ENCODE data around the gene GPR142. TPM values are rescaled to one million over a fixed set of nuclear protein-coding genes. Genes with fewer than 3 reads are reported as not detected.

GPR142 gene
- total and polyA plus RNA-seq, 2 of the 8 experiments (the other 6 are each of a cell fraction or from before 2014, with no cell fraction given), result 0.05 TPM; not detected in 1

DNA sequence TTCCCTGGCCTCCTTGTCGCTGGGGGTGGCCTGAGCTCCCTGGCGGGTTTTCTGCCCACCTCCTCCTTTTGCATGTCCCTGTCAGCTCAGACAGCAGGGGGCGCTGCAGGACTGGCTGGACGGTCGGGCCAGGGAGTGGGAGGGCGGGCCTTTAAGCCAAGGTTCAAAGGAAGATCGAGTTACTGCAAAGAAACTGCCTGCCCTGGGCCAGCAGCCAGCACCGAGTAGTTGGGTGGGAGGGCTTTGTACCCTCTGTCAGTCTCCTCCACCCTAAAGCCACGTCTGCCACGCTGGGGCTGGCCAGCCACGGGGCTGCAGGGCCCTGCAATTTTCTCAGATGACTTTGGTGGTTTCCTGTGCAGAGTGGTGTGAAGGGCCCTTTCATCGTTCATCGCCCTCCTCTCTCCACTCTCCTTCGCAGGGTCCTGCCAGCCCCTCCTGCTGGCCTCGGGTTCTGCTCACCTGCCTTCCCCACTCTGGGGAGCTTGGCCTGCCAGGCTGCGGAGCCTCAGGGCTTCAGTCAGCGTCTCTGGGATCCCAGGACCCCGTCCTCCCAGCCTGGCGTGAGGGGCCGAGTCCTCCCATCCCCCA, 12.3 kb downstream of the GPR142 start:
- Histone ChIP-seq H2AK5ac (ENCODE audit: low read depth, low read length) (no peak overlapping the region), H2AFZ (ENCODE audit: low read length) (peak overlapping the region; percentile 96; the same call in 1 of the 2 replicates), H3K4me3 (ENCODE audit: extremely low read depth in 1 of 4, insufficient read depth in 2 of 4, low read depth in 3 of 4, low read length in 4 of 4) (peak overlapping the region; percentile 1 to 54 (median 36); a peak in 6 of 8 replicates), H4K20me1 (replicated peaks in 1 of 2; ENCODE audit: control insufficient read depth in 1 of 2, insufficient read depth in 2 of 2, low read length in 2 of 2) (no peaks in the 10 kb centered on the region), H3K36me3 (ENCODE audit: control insufficient read depth in 2 of 4, insufficient read depth in 4 of 4, low read length in 3 of 4) (no peaks in the 10 kb centered on the region), H3K27ac (ENCODE audit: low read depth, low read length) (no peak overlapping the region), H3K56ac (replicated peaks; ENCODE audit: insufficient read length, low read depth, low read length) (no peak overlapping the region), H4K5ac (ENCODE audit: insufficient read length, low read depth, low read length) (no peak overlapping the region), H2BK5ac (ENCODE audit: low read depth, low read length) (no peak overlapping the region), H3K18ac (ENCODE audit: extremely low read depth, low read length) (peak overlapping the region; percentile 78), H2BK120ac (replicated peaks; ENCODE audit: low read depth, low read length) (no peak overlapping the region), H3K23ac (ENCODE audit: insufficient read length) (no peak overlapping the region), H3K23me2 (ENCODE audit: low read depth, low read length) (no peaks in the 10 kb centered on the region; the same call in 1 of the 2 replicates), H3K4me2 (ENCODE audit: insufficient read depth in 1 of 2, low read depth in 2 of 2, low read length in 2 of 2) (peak overlapping the region; percentile 32 to 90; a peak in 3 of 4 replicates), H4K8ac (ENCODE audit: extremely low read depth, insufficient read depth, low read length) (no peak overlapping the region), H3K79me1 (ENCODE audit: low read depth, low read length) (no peaks in the 10 kb centered on the region), H3K4ac (replicated peaks; ENCODE audit: insufficient read length, low read depth, low read length) (no peak overlapping the region), H3K14ac (ENCODE audit: insufficient read length) (no peak overlapping the region), H3K79me2 (ENCODE audit: control insufficient read depth in 1 of 2, insufficient read depth in 2 of 2, low read length in 2 of 2) (no peaks in the 10 kb centered on the region), H2BK12ac (ENCODE audit: low read depth, low read length) (peak overlapping the region; percentile 60; the same call in 1 of the 2 replicates), H3K4me1 (replicated peaks in 1 of 4; ENCODE audit: control insufficient read depth in 3 of 4, insufficient read depth in 4 of 4, low read length in 3 of 4) (peaks cover 0 to 9% (median 6%) of the 10 kb centered on the region in 4 experiments; a peak in 6 of 7 replicates), H3K9ac (replicated peaks in 1 of 4; ENCODE audit: extremely low read depth in 1 of 4, low read depth in 3 of 4, low read length in 3 of 4) (no peak overlapping the region; a peak in 1 of 7 replicates), H3K27me3 (replicated peaks in 1 of 4; ENCODE audit: control insufficient read depth in 3 of 4, extremely low read depth in 1 of 4, insufficient read depth in 3 of 4, low read length in 3 of 4) (0 out of 7 replicates have a peak, but pooled peaks cover 0 to 1% (median 0%) of the 10 kb centered on the region in 4 experiments), H2BK20ac (ENCODE audit: low read length) (peak overlapping the region; percentile 48; the same call in 1 of the 2 replicates), H4K91ac (replicated peaks; ENCODE audit: insufficient read length, low read length) (peak overlapping the region; percentile 17), H2BK15ac (ENCODE audit: low read length) (no peak overlapping the region), H3K9me3 (ENCODE audit: insufficient read depth in 2 of 2, low read depth in 1 of 2, low read length in 1 of 2) (no peaks in the 10 kb centered on the region)
- 3% methylated on average over 17 of the region's 20 CpGs; no CpG with 5 or more reads in 1 of the 2 experiments for WGBS, 2 experiments (ENCODE audit: extremely low coverage in 1 of 2, insufficient coverage in 1 of 2, insufficient read length in 1 of 2, insufficient replicate concordance in 2 of 2, low coverage in 1 of 2, low lambda C conversion rate in 2 of 2, missing lambda C conversion rate in 1 of 2)
- CTCF ChIA-PET (ENCODE audit: partially characterized antibody), result interaction anchor here (0.6 to 8.4 kb wide), 54 partner anchors 9 to 392 kb away, joined by 3 to 106 read pairs (median 5); partner anchors contain the start of genes BTBD17, CD300A, CD300LB and GPR142
- FAIRE-seq (no peak), DNase-seq (ENCODE audit: low read depth in 1 of 2, low spot score in 2 of 2) (peak; percentile 75 to 99)
- POLR2A ChIA-PET (ENCODE audit: partially characterized antibody), result interaction anchor here (0.8 to 3.0 kb wide), 8 partner anchors 12 to 105 kb away, joined by 3 to 6 read pairs (median 4); partner anchors contain the start of gene GPR142
- TF ChIP-seq CREB1 (IDR thresholded peaks at IDR 0.05) (no peak), NRF1 (IDR thresholded peaks at IDR 0.05; ENCODE audit: low read depth, low read length) (0 out of 2 replicates have a peak, but pooled peaks have one; percentile 4), YY1 (IDR thresholded peaks at IDR 0.05; ENCODE audit: low read depth, low read length) (peak; percentile 24; the same call in 1 of the 2 replicates), KDM5A (IDR thresholded peaks at IDR 0.05; ENCODE audit: low read length) (no peak), JUND (IDR thresholded peaks at IDR 0.05; ENCODE audit: low read length) (0 out of 2 replicates have a peak, but pooled peaks have one; percentile 9), SUZ12 (IDR thresholded peaks at IDR 0.05; ENCODE audit: low read length) (no peak), KDM4A (IDR thresholded peaks at IDR 0.05; ENCODE audit: low read depth, low read length, severe bottlenecking) (peak; percentile 16), SIN3A (conservative IDR thresholded peaks at IDR 0.05 in 1 of 2, IDR thresholded peaks at IDR 0.05 in 1 of 2; ENCODE audit: low read depth in 1 of 2, low read length in 2 of 2) (peak in 1 of 2 experiments; percentile 47; a peak in 1 of 4 replicates)
- TF ChIP-seq, protein P1, sequence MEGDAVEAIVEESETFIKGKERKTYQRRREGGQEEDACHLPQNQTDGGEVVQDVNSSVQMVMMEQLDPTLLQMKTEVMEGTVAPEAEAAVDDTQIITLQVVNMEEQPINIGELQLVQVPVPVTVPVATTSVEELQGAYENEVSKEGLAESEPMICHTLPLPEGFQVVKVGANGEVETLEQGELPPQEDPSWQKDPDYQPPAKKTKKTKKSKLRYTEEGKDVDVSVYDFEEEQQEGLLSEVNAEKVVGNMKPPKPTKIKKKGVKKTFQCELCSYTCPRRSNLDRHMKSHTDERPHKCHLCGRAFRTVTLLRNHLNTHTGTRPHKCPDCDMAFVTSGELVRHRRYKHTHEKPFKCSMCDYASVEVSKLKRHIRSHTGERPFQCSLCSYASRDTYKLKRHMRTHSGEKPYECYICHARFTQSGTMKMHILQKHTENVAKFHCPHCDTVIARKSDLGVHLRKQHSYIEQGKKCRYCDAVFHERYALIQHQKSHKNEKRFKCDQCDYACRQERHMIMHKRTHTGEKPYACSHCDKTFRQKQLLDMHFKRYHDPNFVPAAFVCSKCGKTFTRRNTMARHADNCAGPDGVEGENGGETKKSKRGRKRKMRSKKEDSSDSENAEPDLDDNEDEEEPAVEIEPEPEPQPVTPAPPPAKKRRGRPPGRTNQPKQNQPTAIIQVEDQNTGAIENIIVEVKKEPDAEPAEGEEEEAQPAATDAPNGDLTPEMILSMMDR (IDR thresholded peaks at IDR 0.05; ENCODE audit: control extremely low read depth in 1 of 3, insufficient read depth in 1 of 3, low read depth in 1 of 3, low read length in 3 of 3), result peak; percentile 86 to 96 (median 93)

Data from H1 (cell line).